Esophagus muscularis mucosa (tissue), 3 donors: ENCODE measurements around the gene CPEB1.

Experiments used
- CTCF ChIP-seq, 3 experiments: fragments of 200-600 bp in 2 of 3; fragments of 450-650 bp in 1 of 3; sonication (generic) in 2 of 3; IDR thresholded peaks; one replicate each; pipeline ENCODE4 v1.5.1; 2017 to 2019; ENCODE audit warnings: antibody characterized with exemption in 3 of 3, mild to moderate bottlenecking in 2 of 3, moderate library complexity in 1 of 3
- EP300 ChIP-seq: sonication (generic); formaldehyde crosslinking; IDR thresholded peaks from one replicate; pipeline ENCODE4 v1.6.1; 2017; ENCODE audit warnings: antibody characterized with exemption

- TF ChIP-seq CTCF (IDR thresholded peaks at IDR 0.05) (no peak), EP300 (no peak)
Measured at GRCh38 chr15:82595766-82596165, 51.4 kb downstream of the CPEB1 start.
